ENCODE measurements around the gene TNNI3.
"Not testable (repeated sequence)": the region's sequence is repeated elsewhere in the genome, so short reads cannot be mapped to it uniquely, and the experiment has no call there.

TNNI3 gene

GRCh38 chr19:55113570-55114039 is 43.9 kb downstream of the TNNI3 start:
- no peak for DNase-seq (ENCODE audit: low read depth in 2 of 2)

DNA sequence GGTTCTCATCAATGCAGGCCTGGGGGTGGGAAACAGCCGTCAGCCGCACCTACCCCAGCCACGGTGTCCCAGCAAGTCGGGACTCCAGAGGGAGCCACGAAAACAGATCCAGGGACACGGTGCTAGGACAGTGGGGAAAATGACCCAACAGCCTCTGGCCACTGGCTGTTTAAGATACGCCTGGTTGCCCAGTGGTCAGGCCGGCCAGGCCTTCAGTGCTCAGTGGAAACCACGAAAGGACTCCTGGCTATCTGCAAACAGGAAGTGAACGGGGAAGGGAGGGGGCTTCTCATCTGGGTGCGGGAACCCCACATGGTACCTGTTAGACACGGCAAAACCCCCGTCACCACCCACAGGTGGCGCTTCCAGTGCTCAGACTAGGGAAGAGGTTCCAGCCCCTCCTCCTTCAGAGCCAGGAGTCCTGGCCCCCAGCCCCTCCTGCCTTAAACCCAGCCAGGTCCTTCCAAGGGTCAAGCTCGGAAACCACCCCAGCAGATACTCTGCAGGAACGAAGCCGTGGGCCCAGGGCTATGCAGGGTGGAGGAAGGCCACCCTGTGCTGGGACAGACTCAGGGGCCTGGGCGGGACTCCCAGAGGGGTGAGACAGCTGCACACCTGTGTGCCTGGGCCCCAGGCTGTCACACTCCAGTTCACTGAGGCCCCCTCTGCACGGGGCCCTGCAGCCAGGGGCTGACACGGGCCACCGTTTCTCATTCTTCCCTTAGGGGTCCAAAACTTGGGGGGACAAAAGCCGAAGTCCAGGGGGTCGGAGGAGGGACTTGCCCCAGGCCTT is 44.6 kb downstream of the TNNI3 start:
- DNase-seq (ENCODE audit: low read depth in 2 of 2): no peak

DNA sequence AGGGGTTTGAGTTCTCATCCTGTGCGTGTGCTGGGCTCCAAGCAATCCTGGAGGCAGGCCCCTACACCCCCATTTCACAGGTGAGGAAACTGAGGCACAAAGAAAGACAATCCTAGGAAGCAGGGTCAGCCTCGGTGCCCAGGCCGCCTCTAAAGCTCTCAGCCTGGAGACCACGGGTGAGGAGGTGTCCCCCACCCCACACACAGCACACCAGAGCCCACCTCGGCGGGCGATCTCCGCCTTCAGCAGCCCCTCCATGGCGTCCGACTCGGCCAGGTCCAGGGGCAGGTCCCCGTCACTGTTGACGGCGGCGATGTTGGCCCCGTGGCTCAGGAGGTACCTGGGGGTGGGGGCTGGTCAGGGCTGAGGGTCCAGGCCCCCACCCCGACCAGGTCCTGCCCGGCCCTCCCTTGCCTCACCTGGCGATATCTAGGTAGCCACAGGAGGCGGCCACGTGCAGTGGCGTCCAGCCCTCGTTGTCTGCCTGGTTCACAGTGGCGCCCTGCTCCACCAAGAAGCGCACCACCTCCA is 45.2 kb downstream of the TNNI3 start:
- no peak for DNase-seq (ENCODE audit: low read depth in 2 of 2)

GRCh38 chr19:55111238-55111831 is 46.2 kb downstream of the TNNI3 start:
- no peak for DNase-seq (ENCODE audit: low read depth in 2 of 2)

- DNase-seq (ENCODE audit: low read depth in 2 of 2): no peak
Observed at GRCh38 chr19:55109527-55110291, 47.8 kb downstream of the TNNI3 start.

- DNase-seq (ENCODE audit: low read depth in 2 of 2): not testable (repeated sequence)
Observed at GRCh38 chr19:55107252-55107651, 50.3 kb downstream of the TNNI3 start.

DNA sequence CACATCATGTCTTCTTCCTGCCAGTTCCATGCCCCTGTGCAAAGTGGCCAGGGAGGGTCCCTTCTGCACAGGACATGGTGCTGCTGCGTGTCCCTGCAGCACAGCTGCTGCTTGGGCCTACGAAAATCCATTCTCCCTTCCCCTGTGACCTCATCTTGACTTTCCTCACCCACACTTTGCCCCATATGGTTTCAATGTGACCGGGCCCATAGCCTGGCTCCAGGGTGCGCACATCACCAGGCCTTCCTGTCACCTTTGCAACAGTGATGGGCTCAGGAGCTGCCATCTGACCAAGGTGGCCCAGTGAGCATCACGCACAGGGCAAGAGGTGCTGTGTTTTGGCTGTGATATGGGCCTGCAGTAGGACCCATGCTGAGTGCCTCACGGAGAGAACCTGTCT is 50.9 kb downstream of the TNNI3 start:
- no peak for DNase-seq (ENCODE audit: low read depth in 2 of 2)

DNA sequence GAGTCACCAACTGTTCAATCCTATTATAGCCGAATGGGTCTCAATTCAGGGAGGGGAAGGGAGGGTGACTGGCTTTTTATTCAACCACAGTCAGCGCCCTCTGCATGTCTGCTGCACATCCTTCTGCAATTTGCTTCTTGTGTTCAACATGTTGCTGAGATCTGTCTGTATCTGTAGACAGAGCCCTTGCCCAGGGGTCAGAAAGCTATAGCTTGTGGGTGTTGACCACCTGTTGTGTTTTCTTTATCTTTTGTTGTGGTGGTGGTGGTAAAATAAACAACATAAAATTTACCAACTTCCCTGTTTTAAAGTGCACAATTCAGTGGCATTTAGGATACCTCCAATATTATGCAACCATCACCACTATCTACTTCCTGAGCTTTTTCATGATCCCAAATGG is 52.3 kb downstream of the TNNI3 start:
- no peak for DNase-seq (ENCODE audit: low read depth in 2 of 2)

GRCh38 chr19:55103190-55103589 is 54.3 kb downstream of the TNNI3 start:
- no peak for DNase-seq (ENCODE audit: low read depth in 2 of 2)
